Activated T-helper 1 cell treated with Interleukin-2 at 50 U/mL for 16 hours (primary cell): ENCODE results near the gene APCDD1L.

Experiments used
- DNase-seq: peaks from one replicate; pipeline ENCODE4 v3.0.0-alpha.2; 2020; ENCODE audit warnings: low read depth

The APCDD1L gene

GRCh38 chr20:58466729-58467571, 48.2 kb downstream of the APCDD1L start:
- DNase-seq: no peak

GRCh38 chr20:58466095-58466708, 49.0 kb downstream of the APCDD1L start:
- no peak for DNase-seq

- DNase-seq: no peak
Measured at GRCh38 chr20:58464838-58465237, 50.4 kb downstream of the APCDD1L start.

GRCh38 chr20:58463256-58463655, 51.9 kb downstream of the APCDD1L start:
- DNase-seq: no peak

- DNase-seq: no peak
Measured at GRCh38 chr20:58461899-58462298, 53.3 kb downstream of the APCDD1L start.

- no peak for DNase-seq
Measured at GRCh38 chr20:58461104-58461503, 54.1 kb downstream of the APCDD1L start.

GRCh38 chr20:58459058-58459750, 56.0 kb downstream of the APCDD1L start:
- no peak for DNase-seq

GRCh38 chr20:58458342-58459057, 56.7 kb downstream of the APCDD1L start:
- DNase-seq: no peak

- no peak for DNase-seq
Measured at GRCh38 chr20:58457083-58457695, 58.0 kb downstream of the APCDD1L start.

- no peak for DNase-seq
Measured at GRCh38 chr20:58454460-58454859, 60.7 kb downstream of the APCDD1L start.

GRCh38 chr20:58453391-58453790, 61.8 kb downstream of the APCDD1L start:
- DNase-seq: no peak

- DNase-seq: no peak
Measured at GRCh38 chr20:58452667-58453255, 62.4 kb downstream of the APCDD1L start.

- DNase-seq: no peak
Measured at GRCh38 chr20:58450254-58450653, 64.9 kb downstream of the APCDD1L start.

GRCh38 chr20:58449681-58450221, 65.4 kb downstream of the APCDD1L start:
- DNase-seq: no peak

GRCh38 chr20:58448958-58449357, 66.2 kb downstream of the APCDD1L start:
- DNase-seq: no peak

- peak; percentile 10 for DNase-seq
Measured at GRCh38 chr20:58447511-58448391, 67.4 kb downstream of the APCDD1L start.

GRCh38 chr20:58446960-58447265, 68.3 kb downstream of the APCDD1L start:
- DNase-seq: no peak

- DNase-seq: no peak
Measured at GRCh38 chr20:58446264-58446959, 68.8 kb downstream of the APCDD1L start.

GRCh38 chr20:58444746-58445255, 70.4 kb downstream of the APCDD1L start:
- DNase-seq: no peak
